K562 (cell line): ENCODE data around the gene LIAS. TPM values are rescaled to one million over a fixed set of nuclear protein-coding genes. Genes with fewer than 3 reads are reported as not detected.
A peak's percentile ranks its signal among the peaks of the same experiment; 100 is the strongest.

ENCODE experiments used
- ATF4 ChIP-seq: fragments of 450-650 bp; formaldehyde crosslinking; IDR thresholded peaks from 2 replicates; pipeline ENCODE4 v1.4.0; 2022; ENCODE audit warnings: mild to moderate bottlenecking, moderate library complexity
- DMBX1 ChIP-seq: fragments of 250-450 bp; sonication (Bioruptor Pico); IDR thresholded peaks from 2 replicates; pipeline ENCODE4 v1.8.0; 2022; ENCODE audit warnings: inconsistent platforms, mild to moderate bottlenecking, moderate library complexity, borderline replicate concordance
- EZH2 ChIP-seq: IDR thresholded peaks from 2 replicates; pipeline ENCODE4 v1.6.1; 2012; ENCODE audit warnings: low read depth, mild to moderate bottlenecking, inconsistent platforms, low read length, borderline replicate concordance
- HCFC1 ChIP-seq: IDR thresholded peaks from 2 replicates; pipeline ENCODE4 v1.6.1; 2012; ENCODE audit warnings: low read depth, low read length, improper control_type of control experiment
- MAFK ChIP-seq: IDR thresholded peaks from 2 replicates; pipeline ENCODE4 v1.6.1; 2011; ENCODE audit warnings: low read length, improper control_type of control experiment
- MED1 ChIP-seq: sonication (generic); formaldehyde crosslinking; IDR thresholded peaks from 2 replicates; pipeline ENCODE4 v1.8.1; 2023; ENCODE audit warnings: missing genetic modification reagents, borderline replicate concordance
- MIER1 ChIP-seq: fragments of 450-650 bp; IDR thresholded peaks from 2 replicates; pipeline ENCODE4 v1.6.1; 2016; ENCODE audit warnings: antibody characterized with exemption, mild to moderate bottlenecking, low read depth
- NFIC ChIP-seq: fragments of 450-650 bp; IDR thresholded peaks from 2 replicates; pipeline ENCODE4 v1.6.1; 2017; ENCODE audit warnings: mild to moderate bottlenecking, inconsistent platforms
- PHF20 ChIP-seq: fragments of 450-650 bp; IDR thresholded peaks from 2 replicates; pipeline ENCODE4 v1.6.1; 2018; ENCODE audit not compliant: partially characterized antibody
- RB1 ChIP-seq: fragments of 450-650 bp; IDR thresholded peaks from 2 replicates; pipeline ENCODE4 v1.6.1; 2017; ENCODE audit warnings: low read depth, mild to moderate bottlenecking
- SIRT6 ChIP-seq: IDR thresholded peaks from one replicate; pipeline ENCODE4 v1.6.1; 2012; ENCODE audit warnings: low read depth, mild to moderate bottlenecking, control low read depth, inconsistent platforms, low read length, moderate library complexity
- TRIM24 ChIP-seq, 2 experiments: fragments of 450-650 bp; IDR thresholded peaks; 2 replicates each; pipeline ENCODE4 v1.6.1; 2016
- ZBTB17 ChIP-seq: fragments of 450-650 bp; formaldehyde crosslinking; IDR thresholded peaks from 2 replicates; pipeline ENCODE4 v1.4.0; 2020; ENCODE audit warnings: mild to moderate bottlenecking
- ZNF584 ChIP-seq: fragments of 200-800 bp; sonication (Bioruptor generic); IDR thresholded peaks from 2 replicates; pipeline ENCODE4 v1.6.1; 2016; ENCODE audit warnings: low read depth, mild to moderate bottlenecking, missing genetic modification characterization, missing compliant biosample characterization
- polyA plus RNA-seq, 8 experiments: library from polyadenylated mRNA; depleted of rRNA in 4 of 8; stranded (reverse) in 5 of 8; unstranded in 3 of 8; fragments of >200 nt; fragmentation: Nextera tagmentation in 2 of 8; fragmentation: Illumina TruSeq in 1 of 8; extraction: Ambion mirVana in 2 of 8; extraction: Trizol in 1 of 8; gene quantifications; 2 replicates each; pipeline versions ENCODE4 v1.2.1 to v1.2.3, GENCODE V29; 2011 to 2014; ENCODE audit warnings: inconsistent platforms in 1 of 8, missing spikeins in 1 of 8
- total RNA-seq, 7 experiments: library from RNA; depleted of rRNA in 6 of 7; stranded (reverse); fragments of >200 nt in 6 of 7; fragmentation: Illumina TruSeq in 2 of 7; extraction: Trizol in 2 of 7; gene quantifications; 2 replicates each; pipeline versions ENCODE4 v1.2.1 to v1.2.3, GENCODE V29; 2011 to 2021; ENCODE audit warnings: low replicate concordance in 1 of 7
- TF ChIP-seq, protein P1 (sequence below): fragments of 450-650 bp; formaldehyde crosslinking; IDR thresholded peaks from 2 replicates; pipeline ENCODE4 v1.4.0; 2020; ENCODE audit warnings: mild to moderate bottlenecking, moderate library complexity
- TF ChIP-seq, protein P2 (sequence below): fragments of 450-650 bp; IDR thresholded peaks from 2 replicates; pipeline ENCODE4 v1.6.1; 2016
- TF ChIP-seq, protein P3 (sequence below): sonication (generic); formaldehyde crosslinking; IDR thresholded peaks from 2 replicates; pipeline ENCODE4 v1.5.0; 2020; ENCODE audit warnings: missing genetic modification reagents
- TF ChIP-seq, protein P4 (sequence below): fragments of 250-450 bp; sonication (Bioruptor Pico); IDR thresholded peaks from 2 replicates; pipeline ENCODE4 v1.4.0; 2020; ENCODE audit warnings: mild to moderate bottlenecking, moderate library complexity, borderline replicate concordance
- TF ChIP-seq, protein P5 (sequence below): conservative IDR thresholded peaks from 2 replicates; pipeline ENCODE4 v1.6.1; 2011; ENCODE audit warnings: low read depth, mild to moderate bottlenecking, low read length; ENCODE audit not compliant: control insufficient read depth

Gene LIAS
- total and polyA plus RNA-seq, 9 of the 15 experiments (the other 6 are each of a cell fraction or from before 2014, with no cell fraction given): 21.9 to 57.1 (median 42.1) TPM

GRCh38 chr4:39527296-39528060, 68.6 kb downstream of the LIAS start, which contains the start of gene UGDH (continued):
- TF ChIP-seq, protein P1, sequence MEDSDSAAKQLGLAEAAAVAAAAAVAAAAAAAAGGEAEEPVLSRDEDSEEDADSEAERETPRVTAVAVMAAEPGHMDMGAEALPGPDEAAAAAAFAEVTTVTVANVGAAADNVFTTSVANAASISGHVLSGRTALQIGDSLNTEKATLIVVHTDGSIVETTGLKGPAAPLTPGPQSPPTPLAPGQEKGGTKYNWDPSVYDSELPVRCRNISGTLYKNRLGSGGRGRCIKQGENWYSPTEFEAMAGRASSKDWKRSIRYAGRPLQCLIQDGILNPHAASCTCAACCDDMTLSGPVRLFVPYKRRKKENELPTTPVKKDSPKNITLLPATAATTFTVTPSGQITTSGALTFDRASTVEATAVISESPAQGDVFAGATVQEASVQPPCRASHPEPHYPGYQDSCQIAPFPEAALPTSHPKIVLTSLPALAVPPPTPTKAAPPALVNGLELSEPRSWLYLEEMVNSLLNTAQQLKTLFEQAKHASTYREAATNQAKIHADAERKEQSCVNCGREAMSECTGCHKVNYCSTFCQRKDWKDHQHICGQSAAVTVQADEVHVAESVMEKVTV (CRISPR knock-in tag): 0 out of 2 replicates have a peak, but pooled peaks have one; percentile 26
- no peak for TF ChIP-seq ATF4
- TF ChIP-seq SIRT6: no peak
- peak; percentile 85 for TF ChIP-seq ZBTB17 (CRISPR knock-in tag)
- peak; percentile 39; the same call in 1 of the 2 replicates for TF ChIP-seq NFIC
- TF ChIP-seq, protein P2, sequence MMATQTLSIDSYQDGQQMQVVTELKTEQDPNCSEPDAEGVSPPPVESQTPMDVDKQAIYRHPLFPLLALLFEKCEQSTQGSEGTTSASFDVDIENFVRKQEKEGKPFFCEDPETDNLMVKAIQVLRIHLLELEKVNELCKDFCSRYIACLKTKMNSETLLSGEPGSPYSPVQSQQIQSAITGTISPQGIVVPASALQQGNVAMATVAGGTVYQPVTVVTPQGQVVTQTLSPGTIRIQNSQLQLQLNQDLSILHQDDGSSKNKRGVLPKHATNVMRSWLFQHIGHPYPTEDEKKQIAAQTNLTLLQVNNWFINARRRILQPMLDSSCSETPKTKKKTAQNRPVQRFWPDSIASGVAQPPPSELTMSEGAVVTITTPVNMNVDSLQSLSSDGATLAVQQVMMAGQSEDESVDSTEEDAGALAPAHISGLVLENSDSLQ: 0 out of 2 replicates have a peak, but pooled peaks have one; percentile 25
- TF ChIP-seq MAFK: peak; percentile 1; the same call in 1 of the 2 replicates
- TF ChIP-seq, protein P3, sequence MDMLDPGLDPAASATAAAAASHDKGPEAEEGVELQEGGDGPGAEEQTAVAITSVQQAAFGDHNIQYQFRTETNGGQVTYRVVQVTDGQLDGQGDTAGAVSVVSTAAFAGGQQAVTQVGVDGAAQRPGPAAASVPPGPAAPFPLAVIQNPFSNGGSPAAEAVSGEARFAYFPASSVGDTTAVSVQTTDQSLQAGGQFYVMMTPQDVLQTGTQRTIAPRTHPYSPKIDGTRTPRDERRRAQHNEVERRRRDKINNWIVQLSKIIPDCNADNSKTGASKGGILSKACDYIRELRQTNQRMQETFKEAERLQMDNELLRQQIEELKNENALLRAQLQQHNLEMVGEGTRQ (CRISPR knock-in tag): 0 out of 2 replicates have a peak, but pooled peaks have one; percentile 2
- peak; percentile 63 for TF ChIP-seq HCFC1
- no peak; the same call in 1 of the 2 replicates for TF ChIP-seq DMBX1 (CRISPR knock-in tag)
- TF ChIP-seq, protein P4, sequence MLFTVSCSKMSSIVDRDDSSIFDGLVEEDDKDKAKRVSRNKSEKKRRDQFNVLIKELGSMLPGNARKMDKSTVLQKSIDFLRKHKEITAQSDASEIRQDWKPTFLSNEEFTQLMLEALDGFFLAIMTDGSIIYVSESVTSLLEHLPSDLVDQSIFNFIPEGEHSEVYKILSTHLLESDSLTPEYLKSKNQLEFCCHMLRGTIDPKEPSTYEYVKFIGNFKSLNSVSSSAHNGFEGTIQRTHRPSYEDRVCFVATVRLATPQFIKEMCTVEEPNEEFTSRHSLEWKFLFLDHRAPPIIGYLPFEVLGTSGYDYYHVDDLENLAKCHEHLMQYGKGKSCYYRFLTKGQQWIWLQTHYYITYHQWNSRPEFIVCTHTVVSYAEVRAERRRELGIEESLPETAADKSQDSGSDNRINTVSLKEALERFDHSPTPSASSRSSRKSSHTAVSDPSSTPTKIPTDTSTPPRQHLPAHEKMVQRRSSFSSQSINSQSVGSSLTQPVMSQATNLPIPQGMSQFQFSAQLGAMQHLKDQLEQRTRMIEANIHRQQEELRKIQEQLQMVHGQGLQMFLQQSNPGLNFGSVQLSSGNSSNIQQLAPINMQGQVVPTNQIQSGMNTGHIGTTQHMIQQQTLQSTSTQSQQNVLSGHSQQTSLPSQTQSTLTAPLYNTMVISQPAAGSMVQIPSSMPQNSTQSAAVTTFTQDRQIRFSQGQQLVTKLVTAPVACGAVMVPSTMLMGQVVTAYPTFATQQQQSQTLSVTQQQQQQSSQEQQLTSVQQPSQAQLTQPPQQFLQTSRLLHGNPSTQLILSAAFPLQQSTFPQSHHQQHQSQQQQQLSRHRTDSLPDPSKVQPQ (CRISPR knock-in tag): no peak
- TF ChIP-seq MIER1: no peak
- no peak for TF ChIP-seq EZH2
- TF ChIP-seq, protein P5, sequence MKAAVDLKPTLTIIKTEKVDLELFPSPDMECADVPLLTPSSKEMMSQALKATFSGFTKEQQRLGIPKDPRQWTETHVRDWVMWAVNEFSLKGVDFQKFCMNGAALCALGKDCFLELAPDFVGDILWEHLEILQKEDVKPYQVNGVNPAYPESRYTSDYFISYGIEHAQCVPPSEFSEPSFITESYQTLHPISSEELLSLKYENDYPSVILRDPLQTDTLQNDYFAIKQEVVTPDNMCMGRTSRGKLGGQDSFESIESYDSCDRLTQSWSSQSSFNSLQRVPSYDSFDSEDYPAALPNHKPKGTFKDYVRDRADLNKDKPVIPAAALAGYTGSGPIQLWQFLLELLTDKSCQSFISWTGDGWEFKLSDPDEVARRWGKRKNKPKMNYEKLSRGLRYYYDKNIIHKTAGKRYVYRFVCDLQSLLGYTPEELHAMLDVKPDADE: peak; percentile 42; the same call in 1 of the 2 replicates
- no peak for TF ChIP-seq ZNF584
- TF ChIP-seq RB1: no peak; the same call in none of the 2 replicates
- peak; percentile 47 for TF ChIP-seq PHF20
- TF ChIP-seq TRIM24 (IDR thresholded peaks at IDR 0.05): peak in 1 of 2 experiments; percentile 63; a peak in 2 of 4 replicates
- TF ChIP-seq MED1 (CRISPR knock-in tag): no peak
